MCF 10A (cell line): ENCODE results near the gene EZR. TPM values are rescaled to one million over a fixed set of nuclear protein-coding genes. Genes with fewer than 3 reads are reported as not detected.

Experiments
- BruUV-seq: library from RNA; stranded (reverse); fragments of 400-500 nt; replicated peaks from 2 replicates; lab custom pipeline; 2021; lab: Mats Ljungman, UMichigan
- CTCF ChIA-PET: fragments of 300-600 bp; sonication (Branson Sonifier 250); formaldehyde crosslinking; extraction: SDS; loops from one replicate; lab custom pipeline; 2021; ENCODE audit warnings: antibody characterized with exemption, inconsistent platforms; lab: Yijun Ruan, JAX
- POLR2A ChIA-PET: fragments of 300-600, 350-650 bp; sonication (Branson Sonifier 250); formaldehyde crosslinking; extraction: SDS; loops from one replicate; lab custom pipeline; 2020; ENCODE audit warnings: antibody characterized with exemption, inconsistent platforms; lab: Yijun Ruan, JAX
- DNase-seq: peaks from one replicate; pipeline ENCODE4 v3.0.0-alpha.2; 2018; ENCODE audit not compliant: unreplicated experiment
- H3K27ac Mint-ChIP-seq: one replicate; pipeline ENCODE4 v1.8.0; 2022; ENCODE audit warnings: mild to moderate bottlenecking, low read depth, mixed read lengths; ENCODE audit not compliant: unreplicated experiment
- H3K27me3 Mint-ChIP-seq: one replicate; pipeline ENCODE4 v1.8.0; 2022; ENCODE audit warnings: mixed read lengths; ENCODE audit not compliant: insufficient read depth, unreplicated experiment
- H3K36me3 Mint-ChIP-seq: one replicate; pipeline ENCODE4 v1.8.0; 2022; ENCODE audit warnings: mild to moderate bottlenecking, moderate library complexity, mixed read lengths; ENCODE audit not compliant: insufficient read depth, unreplicated experiment
- H3K4me1 Mint-ChIP-seq: one replicate; pipeline ENCODE4 v1.8.0; 2022; ENCODE audit warnings: mixed read lengths; ENCODE audit not compliant: insufficient read depth, unreplicated experiment
- H3K4me3 Mint-ChIP-seq: one replicate; pipeline ENCODE4 v1.8.0; 2022; ENCODE audit warnings: mild to moderate bottlenecking, moderate library complexity, mixed read lengths; ENCODE audit not compliant: unreplicated experiment
- H3K9me3 Mint-ChIP-seq: one replicate; pipeline ENCODE4 v1.8.0; 2022; ENCODE audit warnings: mixed read lengths; ENCODE audit not compliant: unreplicated experiment
- intact Hi-C: fragments of 100-400 bp; cut with micrococcal nuclease; formaldehyde crosslinking; loops from 2 replicates; pipeline ENCODE4 v1.14.1; 2022
- total RNA-seq: library from RNA; stranded (reverse); gene quantifications from 2 replicates; pipeline ENCODE4 v1.2.3, GENCODE V29; 2022
- TF ChIP-seq, protein P1 (sequence below): fragments of 200-600 bp; IDR thresholded peaks from one replicate; pipeline ENCODE4 v1.8.0; 2022; ENCODE audit warnings: antibody characterized with exemption, mild to moderate bottlenecking; ENCODE audit not compliant: unreplicated experiment

The EZR gene
- total RNA-seq, 1 experiment from 2014 or later = 243 TPM

DNA sequence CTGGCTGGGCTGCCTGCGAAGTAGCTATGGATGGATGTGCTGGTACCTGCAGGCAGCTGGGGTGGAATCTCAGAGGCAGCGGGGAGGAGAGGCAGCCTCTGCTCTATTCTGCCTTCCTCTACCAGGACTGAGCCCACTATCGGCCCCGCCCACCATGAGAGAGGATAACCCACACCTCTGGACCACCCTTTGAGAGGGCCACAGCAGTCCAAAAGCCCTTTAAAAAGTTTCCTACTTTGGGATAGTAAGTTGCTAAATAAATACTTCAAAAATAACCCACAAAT lies 36.1 kb downstream of the EZR start:
- Mint-ChIP-seq H3K27ac (no peak overlapping the region), H3K9me3 (no peaks in the 10 kb centered on the region), H3K4me1 (no peaks in the 10 kb centered on the region), H3K27me3 (no peaks in the 10 kb centered on the region), H3K36me3 (peaks cover 99% of the 10 kb centered on the region), H3K4me3 (no peak overlapping the region)
- no TSS peak for BruUV-seq
- DNase-seq = no peak
- TF ChIP-seq, protein P1, sequence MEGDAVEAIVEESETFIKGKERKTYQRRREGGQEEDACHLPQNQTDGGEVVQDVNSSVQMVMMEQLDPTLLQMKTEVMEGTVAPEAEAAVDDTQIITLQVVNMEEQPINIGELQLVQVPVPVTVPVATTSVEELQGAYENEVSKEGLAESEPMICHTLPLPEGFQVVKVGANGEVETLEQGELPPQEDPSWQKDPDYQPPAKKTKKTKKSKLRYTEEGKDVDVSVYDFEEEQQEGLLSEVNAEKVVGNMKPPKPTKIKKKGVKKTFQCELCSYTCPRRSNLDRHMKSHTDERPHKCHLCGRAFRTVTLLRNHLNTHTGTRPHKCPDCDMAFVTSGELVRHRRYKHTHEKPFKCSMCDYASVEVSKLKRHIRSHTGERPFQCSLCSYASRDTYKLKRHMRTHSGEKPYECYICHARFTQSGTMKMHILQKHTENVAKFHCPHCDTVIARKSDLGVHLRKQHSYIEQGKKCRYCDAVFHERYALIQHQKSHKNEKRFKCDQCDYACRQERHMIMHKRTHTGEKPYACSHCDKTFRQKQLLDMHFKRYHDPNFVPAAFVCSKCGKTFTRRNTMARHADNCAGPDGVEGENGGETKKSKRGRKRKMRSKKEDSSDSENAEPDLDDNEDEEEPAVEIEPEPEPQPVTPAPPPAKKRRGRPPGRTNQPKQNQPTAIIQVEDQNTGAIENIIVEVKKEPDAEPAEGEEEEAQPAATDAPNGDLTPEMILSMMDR = no peak
- ChIA-PET POLR2A (no interaction called here), CTCF (interaction anchor here (0.6 kb wide), 1 partner anchor 570 kb away, joined by 6 read pairs; no protein-coding TSS in a partner anchor)
- intact Hi-C loops = no loop called here

DNA sequence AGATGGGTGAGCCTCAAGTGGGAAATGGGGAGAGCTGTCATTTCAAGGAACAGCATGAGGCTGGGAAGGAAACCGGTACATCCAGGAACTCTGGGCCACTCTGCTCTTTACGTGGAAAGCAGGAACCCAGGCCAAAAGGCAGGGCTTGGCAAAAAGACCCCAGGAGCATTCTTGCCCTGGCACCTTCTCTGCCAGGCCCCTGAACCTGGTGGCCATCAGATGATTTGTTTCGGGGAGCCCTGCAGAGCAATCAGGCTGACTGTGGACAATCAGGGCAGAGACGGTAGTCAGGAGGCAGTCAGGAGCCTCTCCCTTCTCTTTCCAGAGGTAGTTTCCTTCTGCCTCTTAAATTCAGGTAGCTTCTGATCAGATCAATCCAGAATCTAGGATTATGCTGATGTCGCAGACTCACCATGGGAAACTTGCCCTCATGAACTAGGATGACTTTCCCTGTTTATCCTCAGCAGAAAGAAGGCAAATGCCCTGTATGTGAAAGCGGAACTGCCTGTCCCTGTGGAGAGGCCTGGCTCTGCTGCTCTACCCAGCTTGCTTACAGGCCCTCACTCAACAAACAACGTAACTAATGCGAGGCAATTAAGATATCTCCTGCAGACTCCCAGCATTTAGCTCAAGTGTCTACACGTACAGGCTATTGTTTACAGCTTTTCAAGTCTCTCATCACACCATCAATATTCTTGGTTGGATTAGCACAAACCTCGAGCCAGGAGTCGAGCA lies 36.6 kb downstream of the EZR start:
- BruUV-seq = no TSS peak
- H3K27ac Mint-ChIP-seq = no peak overlapping the region
- no peak overlapping the region for H3K4me3 Mint-ChIP-seq
- CTCF ChIA-PET = interaction anchor here (0.6 to 1.8 kb wide), 4 partner anchors 16 to 570 kb away, joined by 4 to 6 read pairs (median 5); no protein-coding TSS in a partner anchor
- H3K4me1 Mint-ChIP-seq = peaks cover under 1% of the 10 kb centered on the region
- H3K27me3 Mint-ChIP-seq = no peaks in the 10 kb centered on the region
- TF ChIP-seq, protein P1 = no peak
- POLR2A ChIA-PET = interaction anchor here (0.9 kb wide), 1 partner anchor 77 kb away, joined by 3 read pairs; no protein-coding TSS in a partner anchor
- H3K9me3 Mint-ChIP-seq = no peaks in the 10 kb centered on the region
- no peak for DNase-seq
- H3K36me3 Mint-ChIP-seq = peaks cover 99% of the 10 kb centered on the region
- intact Hi-C loops = no loop called here

DNA sequence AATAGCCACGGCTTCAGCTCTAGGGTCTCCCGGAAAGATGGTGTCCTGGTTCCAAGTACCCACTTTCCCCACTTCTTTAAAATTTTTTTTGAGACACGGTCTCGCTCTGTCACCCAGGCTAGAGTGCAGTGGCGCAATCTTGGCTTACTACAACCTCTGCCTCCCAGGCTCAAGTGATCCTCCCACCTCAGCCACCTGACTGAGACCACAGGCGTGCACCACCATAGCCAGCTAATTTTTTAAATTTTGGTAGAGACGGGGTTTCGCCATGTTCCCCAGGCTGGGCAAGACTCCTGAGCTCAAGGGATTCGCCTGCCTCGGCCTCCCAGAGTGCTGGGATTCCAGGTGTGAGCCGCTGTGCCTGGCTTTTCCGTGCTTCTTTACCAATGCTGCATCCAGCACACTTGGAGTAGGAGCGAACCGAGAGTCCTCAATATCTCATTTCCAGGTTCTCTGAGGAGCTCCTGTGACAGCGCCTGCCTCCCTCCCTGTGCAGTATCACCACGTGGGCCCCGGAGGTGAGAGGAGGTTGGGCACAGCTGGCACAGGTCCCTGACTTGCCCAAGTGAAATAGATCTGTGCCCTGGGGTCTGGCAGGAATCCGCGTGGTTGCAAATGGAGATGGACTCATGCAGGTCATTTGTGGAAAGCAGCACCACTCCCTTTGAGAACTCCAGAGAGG lies 37.3 kb downstream of the EZR start:
- peaks cover 8% of the 10 kb centered on the region for H3K4me1 Mint-ChIP-seq
- intact Hi-C loops = no loop called here
- TF ChIP-seq, protein P1 = no peak
- H3K27ac Mint-ChIP-seq = no peak overlapping the region
- peaks cover 99% of the 10 kb centered on the region for H3K36me3 Mint-ChIP-seq
- no TSS peak for BruUV-seq
- no peak overlapping the region for H3K4me3 Mint-ChIP-seq
- ChIA-PET POLR2A (interaction anchor here (0.8 to 0.9 kb wide), 3 partner anchors 17 to 177 kb away, joined by 3 to 4 read pairs (median 3); no protein-coding TSS in a partner anchor), CTCF (interaction anchor here (0.6 to 1.8 kb wide), 5 partner anchors 10 to 191 kb away, joined by 3 to 9 read pairs (median 4); no protein-coding TSS in a partner anchor)
- no peaks in the 10 kb centered on the region for H3K27me3 Mint-ChIP-seq
- H3K9me3 Mint-ChIP-seq = no peaks in the 10 kb centered on the region
- no peak for DNase-seq

DNA sequence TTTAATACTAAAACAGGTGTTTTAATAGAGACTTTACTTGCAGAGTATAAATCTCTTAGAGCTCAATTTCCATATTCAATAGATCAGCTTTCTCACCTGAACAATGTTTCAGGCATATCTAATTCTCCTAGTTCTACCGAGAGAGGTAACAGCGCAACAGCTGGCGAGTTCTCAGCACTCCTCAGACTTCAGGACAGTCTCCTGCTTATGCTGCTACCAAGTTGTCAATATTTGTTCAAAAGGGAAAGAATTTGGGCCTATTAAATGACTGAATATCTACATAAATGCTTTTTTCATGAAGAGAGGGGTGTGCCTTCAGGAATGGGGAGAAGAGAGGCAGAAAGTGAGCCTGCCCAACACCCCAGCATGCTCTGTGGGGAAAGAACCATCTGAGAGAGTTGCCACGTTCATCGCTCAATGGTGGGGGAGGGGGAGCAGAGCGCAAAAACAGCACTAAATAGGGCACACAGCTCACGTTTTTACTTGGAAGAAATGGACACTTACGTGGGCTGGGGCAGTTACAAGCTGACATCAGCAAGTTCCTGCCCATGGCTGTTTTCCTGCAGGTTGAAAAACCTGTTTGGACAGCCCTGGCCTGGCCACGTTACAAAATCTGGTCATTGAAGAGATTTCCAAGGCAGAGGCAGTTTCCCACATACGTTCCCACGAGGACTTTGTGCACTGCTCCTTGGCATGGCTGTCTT lies 38.0 kb downstream of the EZR start:
- peaks cover 99% of the 10 kb centered on the region for H3K36me3 Mint-ChIP-seq
- H3K27ac Mint-ChIP-seq = no peak overlapping the region
- ChIA-PET POLR2A (interaction anchor here (0.6 to 0.9 kb wide), 4 partner anchors 16 to 196 kb away, joined by 3 to 4 read pairs (median 3); no protein-coding TSS in a partner anchor), CTCF (interaction anchor here (0.6 to 1.8 kb wide), 6 partner anchors 11 to 869 kb away, joined by 3 to 9 read pairs (median 4); no protein-coding TSS in a partner anchor)
- no TSS peak for BruUV-seq
- H3K9me3 Mint-ChIP-seq = no peaks in the 10 kb centered on the region
- no peak for DNase-seq
- TF ChIP-seq, protein P1 = no peak
- no peak overlapping the region for H3K4me3 Mint-ChIP-seq
- H3K4me1 Mint-ChIP-seq = peaks cover 12% of the 10 kb centered on the region
- intact Hi-C loops = no loop called here
- no peaks in the 10 kb centered on the region for H3K27me3 Mint-ChIP-seq
